GM21526 (cell line): Measurements from ENCODE around the gene LRMDA.

Experiments used
- ATAC-seq: cut with Tn5 transposase; IDR thresholded peaks from one replicate; pipeline ENCODE4 v1.9.1; 2021; ENCODE audit warnings: moderate library complexity; ENCODE audit not compliant: unreplicated experiment, low FRiP score

LRMDA gene

DNA sequence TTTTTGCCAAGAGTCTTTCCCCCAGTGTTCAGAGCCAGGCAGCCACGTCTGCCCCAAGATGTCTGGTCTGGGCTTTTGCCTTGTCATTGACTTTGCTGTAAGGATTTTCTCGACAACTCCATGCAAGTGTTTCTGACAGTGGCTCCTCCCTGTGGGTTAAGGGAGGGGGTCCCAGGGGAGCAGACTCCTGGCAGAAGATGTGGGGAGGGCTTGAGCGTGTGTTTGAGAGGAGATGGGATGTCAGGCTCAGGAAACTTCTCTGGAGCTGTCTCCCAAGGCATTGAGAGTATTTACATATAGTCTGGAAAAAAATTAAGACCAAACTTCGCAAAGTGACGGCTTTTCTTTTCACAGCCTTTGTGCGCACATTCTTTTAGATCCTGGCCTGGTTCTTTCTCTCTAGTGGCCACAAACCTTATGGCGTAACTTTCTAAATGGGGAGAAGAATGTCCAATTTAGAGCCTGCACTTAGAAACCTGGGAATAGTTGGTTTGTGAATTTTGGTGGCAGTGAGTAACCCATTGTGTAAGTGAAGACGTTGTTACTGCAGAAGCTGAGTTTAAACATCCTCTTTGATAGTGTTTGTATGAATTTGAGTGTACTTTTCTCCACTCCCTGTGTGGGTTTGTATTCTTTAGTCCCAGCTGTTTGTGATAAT, 201.5 kb downstream of the LRMDA start:
- no peak for ATAC-seq

- ATAC-seq = no peak
Observed at GRCh38 chr10:75633568-75633967, 202.1 kb downstream of the LRMDA start.

GRCh38 chr10:75634947-75635346, 203.5 kb downstream of the LRMDA start:
- ATAC-seq = no peak

DNA sequence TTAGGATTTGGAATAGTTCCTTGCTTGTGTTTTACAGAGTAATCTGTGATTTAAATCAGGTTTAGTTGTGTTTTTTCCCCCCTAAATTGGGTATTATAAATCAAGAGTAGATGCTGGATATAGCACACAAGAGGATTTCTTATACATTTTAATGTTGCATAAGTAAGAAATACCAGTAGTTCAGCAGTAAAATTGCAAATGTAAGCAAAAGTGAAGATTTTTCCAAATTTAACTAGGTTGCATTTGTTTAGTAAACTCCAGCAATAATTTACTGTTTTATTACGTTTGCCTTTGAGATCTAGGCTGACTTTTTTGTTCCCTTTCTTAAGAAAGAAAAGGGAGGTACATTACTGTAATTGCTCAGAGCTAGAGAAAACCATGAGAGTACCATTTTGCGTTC, 207.3 kb downstream of the LRMDA start:
- no peak for ATAC-seq

DNA sequence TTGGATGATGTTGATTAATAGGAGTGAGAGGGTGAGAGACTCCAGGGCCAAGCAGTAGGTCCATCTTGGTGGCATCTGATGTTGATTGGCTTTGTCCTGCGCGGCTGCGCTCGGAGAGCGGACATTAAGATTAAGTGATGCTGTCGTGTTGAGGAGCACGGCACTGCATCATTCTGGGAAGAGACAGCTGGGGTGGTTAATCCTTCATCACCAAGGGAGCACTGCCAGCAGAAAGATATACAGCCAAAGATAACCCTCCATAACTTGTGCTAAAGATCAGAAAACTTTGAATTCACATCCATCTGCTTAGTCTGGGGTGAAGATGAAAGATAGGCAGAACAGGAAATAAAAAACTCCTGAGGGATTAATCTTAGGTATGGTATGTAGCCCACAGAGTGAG, 208.3 kb downstream of the LRMDA start:
- ATAC-seq = no peak

GRCh38 chr10:75640381-75640780, 209.0 kb downstream of the LRMDA start:
- ATAC-seq = no peak

DNA sequence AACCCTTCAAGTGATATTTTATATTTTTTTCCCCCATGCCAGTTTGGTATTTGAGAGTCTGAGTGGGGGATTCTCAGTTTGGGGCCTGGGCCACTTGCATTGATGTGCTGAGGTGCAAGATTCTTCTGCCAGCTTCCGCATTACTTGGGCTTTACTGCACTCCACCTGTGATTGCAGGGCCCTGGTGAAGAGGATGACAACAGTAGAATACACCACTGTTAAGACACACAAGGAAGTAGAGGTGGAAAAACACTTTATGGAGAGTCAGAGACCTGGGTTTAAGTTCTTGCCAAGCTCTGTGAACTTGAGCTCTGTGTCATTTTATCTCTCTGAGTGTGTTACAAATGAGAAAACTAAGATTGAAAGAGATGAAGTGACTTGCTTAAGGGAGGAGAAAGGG, 209.4 kb downstream of the LRMDA start:
- ATAC-seq = no peak

- ATAC-seq = no peak
Observed at GRCh38 chr10:75643405-75643804, 212.0 kb downstream of the LRMDA start.

DNA sequence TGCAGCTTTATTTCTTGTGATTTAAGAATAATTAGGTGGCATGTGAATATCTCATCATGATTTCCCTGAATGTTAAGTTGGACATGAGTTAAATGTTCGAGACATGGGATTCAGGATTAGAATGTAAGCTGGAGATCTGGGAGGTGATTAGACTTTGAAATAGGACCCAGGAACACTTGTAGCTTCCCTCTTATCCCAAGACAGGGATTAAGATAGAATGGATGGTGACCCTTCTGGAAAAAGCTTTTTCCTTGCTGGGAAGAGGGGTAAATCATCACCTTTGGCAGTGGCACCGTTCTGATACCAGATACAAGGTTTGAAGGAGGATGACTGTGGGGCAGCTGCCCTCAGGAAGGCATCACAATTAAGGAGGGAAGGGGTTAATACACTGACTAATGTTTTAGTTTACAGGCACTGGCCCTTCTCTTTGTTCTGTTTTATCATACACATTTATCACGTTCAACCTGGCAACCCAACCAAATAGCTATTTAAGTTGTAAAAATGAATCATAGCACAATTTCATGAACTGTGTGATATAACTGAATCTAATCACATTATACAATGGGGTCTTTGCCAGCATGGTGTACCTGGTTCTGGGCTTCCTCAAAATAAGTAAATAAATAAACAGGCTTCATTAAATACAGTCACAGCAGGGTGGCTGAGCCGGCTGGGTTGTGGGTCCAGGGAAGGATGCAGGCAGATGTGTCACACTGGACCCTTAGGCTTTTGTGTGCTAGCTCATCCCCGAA, 212.7 kb downstream of the LRMDA start:
- no peak for ATAC-seq

DNA sequence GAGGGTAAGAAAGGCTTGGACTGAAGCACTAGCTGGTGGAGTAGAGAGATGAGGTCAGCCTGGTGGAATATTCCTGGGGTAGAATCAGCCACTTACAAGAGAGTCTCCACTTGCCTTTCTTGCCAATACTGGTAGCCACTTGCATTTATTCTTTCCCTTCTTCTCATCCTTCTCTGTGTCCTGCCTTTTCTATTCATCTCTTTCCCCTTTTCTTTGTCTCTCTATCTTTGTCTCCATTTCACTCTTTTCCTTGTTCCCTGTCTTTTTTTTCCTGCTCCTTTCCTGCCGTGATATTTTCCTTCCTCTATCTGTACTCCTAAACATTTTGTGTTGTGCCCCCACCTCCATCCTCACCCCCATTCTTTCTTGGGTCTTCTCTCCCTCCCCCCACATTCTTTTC, 214.3 kb downstream of the LRMDA start:
- ATAC-seq = no peak

GRCh38 chr10:75646218-75646915, 214.9 kb downstream of the LRMDA start:
- ATAC-seq = no peak

GRCh38 chr10:75646916-75647315, 215.5 kb downstream of the LRMDA start:
- ATAC-seq = no peak

- ATAC-seq = no peak
Observed at GRCh38 chr10:75647675-75648074, 216.3 kb downstream of the LRMDA start.

- no peak for ATAC-seq
Observed at GRCh38 chr10:75648351-75648750, 216.9 kb downstream of the LRMDA start.

GRCh38 chr10:75648854-75649253, 217.4 kb downstream of the LRMDA start:
- ATAC-seq = no peak

- ATAC-seq = no peak
Observed at GRCh38 chr10:75649466-75649865, 218.0 kb downstream of the LRMDA start.

- no peak for ATAC-seq
Observed at GRCh38 chr10:75650648-75651047, 219.2 kb downstream of the LRMDA start.

DNA sequence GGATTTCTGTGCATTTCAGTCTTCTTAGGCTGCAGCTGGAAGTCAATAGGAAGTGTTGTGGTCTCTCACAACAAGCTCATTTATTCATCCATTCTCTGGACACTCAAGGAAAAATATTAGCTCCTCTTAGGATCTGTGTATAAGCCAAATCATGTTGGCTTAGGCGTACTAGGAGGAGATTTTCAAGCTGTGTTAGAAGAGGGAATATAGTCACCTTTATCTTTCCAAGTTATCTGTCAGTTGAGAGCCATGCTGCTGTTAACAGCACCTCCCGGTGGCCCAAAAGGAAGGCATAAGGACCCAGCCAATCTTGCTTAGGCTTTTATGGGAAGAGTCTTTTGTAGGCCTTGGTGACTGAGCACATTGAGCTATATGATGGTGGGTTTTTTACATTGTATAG, 220.0 kb downstream of the LRMDA start:
- ATAC-seq = no peak

DNA sequence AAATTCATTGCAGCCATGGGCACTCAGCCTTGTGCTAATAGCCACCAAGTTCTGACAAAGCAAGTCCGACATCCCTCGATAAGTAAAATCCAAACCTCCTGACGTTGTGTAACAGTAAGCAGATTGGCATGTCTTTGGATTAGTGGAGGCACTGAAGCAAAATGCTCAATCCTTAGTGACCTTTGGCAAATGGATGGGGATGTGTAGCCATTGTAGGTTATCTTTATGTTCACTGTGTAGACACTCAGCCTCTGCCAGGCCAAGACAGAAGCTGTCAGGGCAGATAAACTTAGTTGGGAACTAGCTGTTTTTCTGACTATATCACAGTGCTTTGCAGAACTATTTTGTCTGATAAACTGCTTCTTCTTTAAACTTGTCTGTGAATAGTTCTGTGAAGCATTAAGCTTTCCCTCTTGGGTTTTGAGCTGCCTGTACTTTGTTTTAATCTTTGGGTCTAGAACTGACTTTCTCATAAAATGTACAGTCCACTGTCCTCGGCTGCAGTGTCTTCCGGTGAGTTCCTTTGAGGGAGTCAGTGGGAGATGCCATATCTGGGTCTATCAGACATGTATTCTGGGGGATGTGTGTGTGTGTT, 220.8 kb downstream of the LRMDA start:
- ATAC-seq = no peak

DNA sequence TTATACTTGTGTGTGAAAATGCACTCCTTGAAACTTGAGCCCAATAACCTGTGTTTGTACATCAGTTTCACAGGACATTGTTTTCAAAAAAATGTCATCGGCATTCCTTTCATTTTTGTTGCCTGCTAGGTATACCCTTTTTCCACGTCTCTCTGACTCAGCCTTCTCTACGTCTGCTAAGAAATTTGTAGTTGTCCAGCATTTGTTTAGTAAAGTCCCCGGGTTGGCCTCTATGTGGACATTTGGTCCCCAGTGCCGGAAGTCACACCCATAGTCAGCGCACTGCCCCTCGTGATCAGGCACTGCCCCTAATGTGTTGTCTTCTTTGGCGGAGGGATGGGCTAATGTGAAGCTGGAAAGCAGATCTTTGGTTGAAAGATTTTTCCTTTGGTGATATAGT, 222.3 kb downstream of the LRMDA start:
- no peak for ATAC-seq

GRCh38 chr10:75654171-75654771, 222.8 kb downstream of the LRMDA start:
- ATAC-seq = no peak
